OCI-LY3 (cell line): ENCODE results near the gene CEP41.

Experiments
- CTCF ChIP-seq: fragments of 200-600, 300-600 bp; sonication (generic); IDR thresholded peaks from 2 replicates; pipeline ENCODE4 v1.5.1; 2014; ENCODE audit warnings: antibody characterized with exemption, low read length, low read depth
- EZH2phosphoT487 ChIP-seq: fragments of 200-600 bp; shearing (Covaris generic); IDR thresholded peaks from 2 replicates; pipeline ENCODE4 v1.6.1; 2018; ENCODE audit warnings: antibody characterized with exemption, mixed run types, low read depth

GRCh38 chr7:130395421-130395820 is 45.4 kb downstream of the CEP41 start:
- TF ChIP-seq CTCF, result no peak
- no peak for TF ChIP-seq EZH2phosphoT487
